ENCODE measurements around the gene RACK1.

DNA sequence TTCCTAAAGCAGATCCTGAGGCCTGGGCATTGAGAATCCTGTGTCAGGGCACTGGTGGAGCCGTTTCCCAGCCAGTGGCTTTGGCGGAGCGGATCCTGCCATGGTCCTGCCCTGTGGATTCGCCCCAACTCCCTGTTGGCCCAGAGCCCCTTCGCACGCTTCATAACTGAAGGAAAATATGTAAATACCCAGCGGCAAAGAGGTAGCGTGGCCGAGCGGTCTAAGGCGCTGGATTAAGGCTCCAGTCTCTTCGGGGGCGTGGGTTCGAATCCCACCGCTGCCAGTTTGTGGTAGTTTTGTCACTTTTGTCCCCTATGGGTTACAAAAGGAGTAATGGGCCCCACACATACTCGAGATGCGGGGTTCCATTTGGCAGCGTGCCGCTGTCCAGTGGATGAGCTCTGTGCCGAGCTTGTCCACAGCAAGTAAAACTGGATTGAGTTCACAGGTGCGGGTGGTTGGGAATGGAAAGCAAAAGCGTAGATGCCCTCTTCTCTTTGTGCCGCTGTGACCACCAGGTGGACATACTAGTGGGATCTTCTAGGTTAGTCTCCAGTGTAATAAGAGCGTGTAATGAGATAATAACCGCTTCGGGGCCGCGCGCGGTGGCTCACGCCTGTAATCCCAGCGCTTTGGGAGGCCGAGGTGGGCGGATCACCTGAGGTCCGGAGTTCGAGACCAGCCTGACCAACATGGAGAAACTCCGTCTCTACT, 56.0 kb downstream of the RACK1 start:
- TF ChIP-seq, protein P1, sequence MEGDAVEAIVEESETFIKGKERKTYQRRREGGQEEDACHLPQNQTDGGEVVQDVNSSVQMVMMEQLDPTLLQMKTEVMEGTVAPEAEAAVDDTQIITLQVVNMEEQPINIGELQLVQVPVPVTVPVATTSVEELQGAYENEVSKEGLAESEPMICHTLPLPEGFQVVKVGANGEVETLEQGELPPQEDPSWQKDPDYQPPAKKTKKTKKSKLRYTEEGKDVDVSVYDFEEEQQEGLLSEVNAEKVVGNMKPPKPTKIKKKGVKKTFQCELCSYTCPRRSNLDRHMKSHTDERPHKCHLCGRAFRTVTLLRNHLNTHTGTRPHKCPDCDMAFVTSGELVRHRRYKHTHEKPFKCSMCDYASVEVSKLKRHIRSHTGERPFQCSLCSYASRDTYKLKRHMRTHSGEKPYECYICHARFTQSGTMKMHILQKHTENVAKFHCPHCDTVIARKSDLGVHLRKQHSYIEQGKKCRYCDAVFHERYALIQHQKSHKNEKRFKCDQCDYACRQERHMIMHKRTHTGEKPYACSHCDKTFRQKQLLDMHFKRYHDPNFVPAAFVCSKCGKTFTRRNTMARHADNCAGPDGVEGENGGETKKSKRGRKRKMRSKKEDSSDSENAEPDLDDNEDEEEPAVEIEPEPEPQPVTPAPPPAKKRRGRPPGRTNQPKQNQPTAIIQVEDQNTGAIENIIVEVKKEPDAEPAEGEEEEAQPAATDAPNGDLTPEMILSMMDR (IDR thresholded peaks at IDR 0.05; ENCODE audit: low read depth, low read length), result no peak
- no peak for TF ChIP-seq EZH2phosphoT487 (IDR thresholded peaks at IDR 0.05; ENCODE audit: low read depth)

All from OCI-LY3 (cell line).